ENCODE data around the gene SEZ6L. TPM values are rescaled to one million over a fixed set of nuclear protein-coding genes. Genes with fewer than 3 reads are reported as not detected.
A peak's percentile ranks its signal among the peaks of the same experiment; 100 is the strongest.

The SEZ6L gene
- total RNA-seq, 1 donor from 2014 or later, result 109 TPM

- Mint-ChIP-seq H3K27ac (ENCODE audit: unreplicated experiment) (no peak overlapping the region), H3K4me1 (ENCODE audit: low read depth, unreplicated experiment) (peaks cover 2% of the 10 kb centered on the region), H3K4me3 (ENCODE audit: unreplicated experiment) (no peak overlapping the region), H3K9me3 (ENCODE audit: unreplicated experiment) (no peaks in the 10 kb centered on the region), H3K27me3 (ENCODE audit: unreplicated experiment) (peaks cover under 1% of the 10 kb centered on the region), H3K36me3 (ENCODE audit: unreplicated experiment) (no peaks in the 10 kb centered on the region)
- no peak for TF ChIP-seq CTCF (IDR thresholded peaks at IDR 0.05; ENCODE audit: partially characterized antibody, unreplicated experiment)
- DNase-seq, result no peak
Measured at GRCh38 chr22:26322179-26322905, 153.1 kb downstream of the SEZ6L start.

- no peak overlapping the region for H3K27ac Mint-ChIP-seq (ENCODE audit: unreplicated experiment)
- H3K4me1 Mint-ChIP-seq (ENCODE audit: low read depth, unreplicated experiment), result peaks cover 2% of the 10 kb centered on the region
- TF ChIP-seq CTCF (IDR thresholded peaks at IDR 0.05; ENCODE audit: partially characterized antibody, unreplicated experiment), result no peak
- no peaks in the 10 kb centered on the region for H3K36me3 Mint-ChIP-seq (ENCODE audit: unreplicated experiment)
- H3K4me3 Mint-ChIP-seq (ENCODE audit: unreplicated experiment), result no peak overlapping the region
- H3K27me3 Mint-ChIP-seq (ENCODE audit: unreplicated experiment), result peaks cover 3% of the 10 kb centered on the region
- DNase-seq, result no peak
- peaks cover 2% of the 10 kb centered on the region for H3K9me3 Mint-ChIP-seq (ENCODE audit: unreplicated experiment)
Measured at GRCh38 chr22:26323013-26323412, 153.8 kb downstream of the SEZ6L start.

GRCh38 chr22:26324150-26324549, 154.9 kb downstream of the SEZ6L start:
- no peaks in the 10 kb centered on the region for H3K36me3 Mint-ChIP-seq (ENCODE audit: unreplicated experiment)
- H3K4me1 Mint-ChIP-seq (ENCODE audit: low read depth, unreplicated experiment), result peaks cover 2% of the 10 kb centered on the region
- DNase-seq, result no peak
- H3K27ac Mint-ChIP-seq (ENCODE audit: unreplicated experiment), result no peak overlapping the region
- H3K9me3 Mint-ChIP-seq (ENCODE audit: unreplicated experiment), result peaks cover 2% of the 10 kb centered on the region
- H3K4me3 Mint-ChIP-seq (ENCODE audit: unreplicated experiment), result no peak overlapping the region
- TF ChIP-seq CTCF (IDR thresholded peaks at IDR 0.05; ENCODE audit: partially characterized antibody, unreplicated experiment), result no peak
- H3K27me3 Mint-ChIP-seq (ENCODE audit: unreplicated experiment), result peaks cover 3% of the 10 kb centered on the region

- Mint-ChIP-seq H3K4me1 (ENCODE audit: low read depth, unreplicated experiment) (no peaks in the 10 kb centered on the region), H3K27me3 (ENCODE audit: unreplicated experiment) (peaks cover 6% of the 10 kb centered on the region), H3K36me3 (ENCODE audit: unreplicated experiment) (no peaks in the 10 kb centered on the region), H3K27ac (ENCODE audit: unreplicated experiment) (no peak overlapping the region), H3K4me3 (ENCODE audit: unreplicated experiment) (no peak overlapping the region), H3K9me3 (ENCODE audit: unreplicated experiment) (peaks cover 2% of the 10 kb centered on the region)
- no peak for TF ChIP-seq CTCF (IDR thresholded peaks at IDR 0.05; ENCODE audit: partially characterized antibody, unreplicated experiment)
- no peak for DNase-seq
Measured at GRCh38 chr22:26325641-26326040, 156.4 kb downstream of the SEZ6L start.

GRCh38 chr22:26326803-26327202, 157.5 kb downstream of the SEZ6L start:
- H3K36me3 Mint-ChIP-seq (ENCODE audit: unreplicated experiment), result no peaks in the 10 kb centered on the region
- peaks cover 2% of the 10 kb centered on the region for H3K9me3 Mint-ChIP-seq (ENCODE audit: unreplicated experiment)
- no peak overlapping the region for H3K4me3 Mint-ChIP-seq (ENCODE audit: unreplicated experiment)

More at GRCh38 chr22:26326803-26327202, 157.5 kb downstream of the SEZ6L start:
- TF ChIP-seq CTCF (IDR thresholded peaks at IDR 0.05; ENCODE audit: partially characterized antibody, unreplicated experiment), result no peak
- Mint-ChIP-seq H3K4me1 (ENCODE audit: low read depth, unreplicated experiment) (no peaks in the 10 kb centered on the region), H3K27ac (ENCODE audit: unreplicated experiment) (no peak overlapping the region), H3K27me3 (ENCODE audit: unreplicated experiment) (peaks cover 6% of the 10 kb centered on the region)
- DNase-seq, result peak; percentile 25
